HG03064 (cell line): Measurements from ENCODE around the gene PPP2R1A.
"Not testable (repeated sequence)": the region's sequence is repeated elsewhere in the genome, so short reads cannot be mapped to it uniquely, and the experiment has no call there.

ENCODE experiments used
- ATAC-seq: cut with Tn5 transposase; IDR thresholded peaks from one replicate; pipeline ENCODE4 v1.9.1; 2021; ENCODE audit warnings: low read depth; ENCODE audit not compliant: unreplicated experiment

Gene PPP2R1A

DNA sequence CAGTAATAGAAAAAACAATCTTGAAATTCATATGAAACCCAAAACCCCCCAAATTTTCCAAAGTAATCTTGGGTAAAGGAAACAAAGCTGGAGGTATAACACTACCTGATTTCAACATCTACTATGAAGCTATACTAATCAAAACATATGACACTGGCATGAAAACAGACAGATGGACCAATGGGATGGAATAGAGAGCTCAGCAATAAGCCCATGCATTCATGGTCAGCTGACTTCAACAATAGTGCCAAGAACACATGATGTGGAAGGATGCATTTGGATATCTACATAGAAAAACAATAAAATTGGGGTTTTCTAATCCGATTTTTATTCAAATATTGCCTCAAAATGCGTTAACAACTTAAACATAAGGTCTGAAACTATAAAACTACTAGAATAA is 47.3 kb downstream of the PPP2R1A start:
- ATAC-seq, result no peak

DNA sequence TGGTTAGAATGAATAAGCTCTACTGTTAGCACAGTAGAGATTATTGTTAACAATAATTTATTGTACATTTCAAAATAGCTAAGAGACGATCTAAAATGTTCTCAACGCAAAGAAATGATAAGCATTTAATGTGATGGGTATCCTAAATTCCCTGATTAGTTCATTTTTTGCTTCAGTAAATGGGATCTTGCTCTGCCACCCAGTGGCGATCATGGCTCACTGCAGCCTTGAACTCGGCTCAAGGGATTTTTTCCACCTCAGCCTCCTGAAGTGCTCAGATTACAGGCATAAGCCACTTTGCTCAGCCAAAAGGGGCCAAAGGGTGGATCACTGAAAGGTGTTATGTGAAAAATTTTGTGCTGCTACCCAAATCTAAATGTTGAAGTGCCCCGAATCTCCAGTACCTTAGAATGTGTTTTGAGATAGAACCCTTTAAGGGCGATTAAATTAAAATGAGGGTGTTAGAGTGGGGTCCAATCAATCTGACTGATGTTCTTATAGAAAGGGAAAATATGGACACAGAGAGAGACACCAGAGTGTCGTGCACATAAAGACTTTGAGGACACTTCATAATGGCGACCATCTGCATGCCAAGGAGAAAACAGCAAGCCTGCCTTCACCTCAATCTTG is 48.0 kb downstream of the PPP2R1A start:
- ATAC-seq, result no peak

DNA sequence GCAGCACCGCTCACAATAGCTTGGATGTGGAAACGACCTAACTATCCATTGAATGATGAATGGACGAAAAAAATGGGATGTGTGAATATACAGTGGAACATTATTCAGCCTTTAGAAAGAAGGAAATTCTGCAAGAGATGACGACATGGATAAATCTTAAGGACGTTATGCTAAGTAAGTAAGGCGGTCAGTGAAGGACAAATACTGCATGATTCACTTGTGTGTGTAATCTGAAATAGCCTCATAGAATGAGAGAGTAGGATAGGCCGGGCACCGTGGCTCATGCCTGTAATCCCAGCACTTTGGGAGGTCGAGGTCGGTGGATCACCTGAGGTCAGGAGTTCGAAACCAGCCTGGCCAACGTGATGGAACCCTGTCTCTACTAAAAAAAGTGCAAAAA is 54.2 kb downstream of the PPP2R1A start:
- no peak for ATAC-seq

DNA sequence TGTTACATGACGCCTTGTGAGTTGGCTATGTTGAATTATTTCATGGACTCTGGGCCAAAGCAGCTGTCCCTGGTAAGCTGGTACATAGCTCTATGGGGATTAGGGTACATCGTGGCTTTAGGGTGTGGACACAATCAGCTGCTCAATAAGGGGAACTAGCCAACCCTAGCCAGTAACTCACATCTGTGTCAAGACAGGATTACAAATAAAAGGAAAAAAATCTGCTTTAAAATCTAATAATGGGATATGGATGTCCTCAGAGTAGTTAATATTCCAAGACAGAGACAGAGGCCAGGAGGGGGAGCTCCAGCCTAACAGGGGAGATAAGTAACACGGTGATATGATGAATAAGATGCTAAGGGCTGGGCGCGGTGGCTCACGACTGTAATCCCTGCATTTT is 58.4 kb downstream of the PPP2R1A start:
- ATAC-seq, result no peak

- no peak for ATAC-seq
Observed at GRCh38 chr19:52258426-52258825, 68.6 kb downstream of the PPP2R1A start.

GRCh38 chr19:52265556-52265955 is 75.7 kb downstream of the PPP2R1A start:
- ATAC-seq, result not testable (repeated sequence)

GRCh38 chr19:52269338-52270261 is 79.7 kb downstream of the PPP2R1A start, which contains the start of gene ZNF766:
TSS of gene ZNF766 (plus strand) at chr19:52269587. CDS start at chr19:52269614, 27 bp downstream.
- peak; percentile 61 for ATAC-seq

- ATAC-seq, result no peak
Observed at GRCh38 chr19:52270266-52270885, 80.5 kb downstream of the PPP2R1A start.

GRCh38 chr19:52273301-52273700 is 83.4 kb downstream of the PPP2R1A start:
- ATAC-seq, result no peak

GRCh38 chr19:52274191-52274590 is 84.3 kb downstream of the PPP2R1A start:
- no peak for ATAC-seq

DNA sequence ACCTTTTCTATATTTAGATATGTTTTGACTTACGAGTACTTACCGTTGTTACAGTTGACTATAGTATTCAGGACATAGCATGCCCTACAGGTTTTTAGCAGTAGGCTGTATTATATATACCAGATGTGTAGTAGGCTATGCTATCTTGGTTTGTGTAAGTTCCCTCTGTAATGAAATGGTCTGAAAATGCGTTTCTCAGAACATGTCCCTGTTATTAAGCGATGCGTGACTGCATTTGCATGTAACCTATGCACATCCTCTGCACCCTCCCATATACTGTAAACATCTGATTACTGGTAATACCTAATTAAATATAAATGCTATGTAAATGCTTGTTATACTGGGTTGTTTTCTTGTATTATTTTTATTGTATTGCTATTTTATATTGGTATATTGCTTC is 86.1 kb downstream of the PPP2R1A start:
- no peak for ATAC-seq

- no peak for ATAC-seq
Observed at GRCh38 chr19:52277471-52277870, 87.6 kb downstream of the PPP2R1A start.
